NT2/D1 (cell line): ENCODE measurements around the gene FYB1.

Source experiments
- SUZ12 ChIP-seq: IDR thresholded peaks from 2 replicates; pipeline ENCODE4 v1.6.1; 2011; ENCODE audit not compliant: insufficient read length, insufficient read depth; ENCODE audit errors: extremely low read depth
- YY1 ChIP-seq: IDR thresholded peaks from 2 replicates; pipeline ENCODE4 v1.6.1; 2011; ENCODE audit not compliant: insufficient read length, insufficient read depth
- ZNF274 ChIP-seq: IDR thresholded peaks from 2 replicates; pipeline ENCODE4 v1.6.1; 2011; ENCODE audit warnings: mild to moderate bottlenecking, low read depth, low read length

GRCh38 chr5:39063037-39063436 is 156.3 kb downstream of the FYB1 start:
- no peak for TF ChIP-seq YY1
- no peak for TF ChIP-seq ZNF274
- no peak for TF ChIP-seq SUZ12
